Activated T-helper 17 cell treated with anti-CD3 and anti-CD28 coated beads, Interleukin-2, amount 50 U/mL, for 72 hours (primary cell): Measurements from ENCODE around the gene BSG. TPM values are rescaled to one million over a fixed set of nuclear protein-coding genes. Genes with fewer than 3 reads are reported as not detected.
A peak's percentile ranks its signal among the peaks of the same experiment; 100 is the strongest.
"Not testable (repeated sequence)": the region's sequence is repeated elsewhere in the genome, so short reads cannot be mapped to it uniquely, and the experiment has no call there.

Experiments
- ATAC-seq: fragments of 150-1000 bp; cut with Tn5 transposase; replicated peaks from 2 replicates; pipeline ENCODE4 v1.10.0; 2021; ENCODE audit warnings: mild to moderate bottlenecking, moderate library complexity
- H3K27ac Mint-ChIP-seq: one replicate; pipeline ENCODE4 v1.8.0; 2022; ENCODE audit warnings: mixed read lengths
- H3K27me3 Mint-ChIP-seq: one replicate; pipeline ENCODE4 v1.8.0; 2022; ENCODE audit warnings: mixed read lengths
- H3K36me3 Mint-ChIP-seq: one replicate; pipeline ENCODE4 v1.8.0; 2022; ENCODE audit warnings: low read depth, mild to moderate bottlenecking, mixed read lengths
- H3K4me1 Mint-ChIP-seq: one replicate; pipeline ENCODE4 v1.8.0; 2022; ENCODE audit warnings: mixed read lengths
- H3K4me3 Mint-ChIP-seq: one replicate; pipeline ENCODE4 v1.8.0; 2022; ENCODE audit warnings: mild to moderate bottlenecking, mixed read lengths
- H3K9me3 Mint-ChIP-seq: one replicate; pipeline ENCODE4 v1.8.0; 2022; ENCODE audit warnings: mixed read lengths
- total RNA-seq, 2 donors: library from RNA; stranded (reverse); gene quantifications; one replicate each; pipeline ENCODE4 v1.2.3, GENCODE V29; 2022

The BSG gene
- total RNA-seq, 2 donors from 2014 or later, result 170 to 244 TPM

DNA sequence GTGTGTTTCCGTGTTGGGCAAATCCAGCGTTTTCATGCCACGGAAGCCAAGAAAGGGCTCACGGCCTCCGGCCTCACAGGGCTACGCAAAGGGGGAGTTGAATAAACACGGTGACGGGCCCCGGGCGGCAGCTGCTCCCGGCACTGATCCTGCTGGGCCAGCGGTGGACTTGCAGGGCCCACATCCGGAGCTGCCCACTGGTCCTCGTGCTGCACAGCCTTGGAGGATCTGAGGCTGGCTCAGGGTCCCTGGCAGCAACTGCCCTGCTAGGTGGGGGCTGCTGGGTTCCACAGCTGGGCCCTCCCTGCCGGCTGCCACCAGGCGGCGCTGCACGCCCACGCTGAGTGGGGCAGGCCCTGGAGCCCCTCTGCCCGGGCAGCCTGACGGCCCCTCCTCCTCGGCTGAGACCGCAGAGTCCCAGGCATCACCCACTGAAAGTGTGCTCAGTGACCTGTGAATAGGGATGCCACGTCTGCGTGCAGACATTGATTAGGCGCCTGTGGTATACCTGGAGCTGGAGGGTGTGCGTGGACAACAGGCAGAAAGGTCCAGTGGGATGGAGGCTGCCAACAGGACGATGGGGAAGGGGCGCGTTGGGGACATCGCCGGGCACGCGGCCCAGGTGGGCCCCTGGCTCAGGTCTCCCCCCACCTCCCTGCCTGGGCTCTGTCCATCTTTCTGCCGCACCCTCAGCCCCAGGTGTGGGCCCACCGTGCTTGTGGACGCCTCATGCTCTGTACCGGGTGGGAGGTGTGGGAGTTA lies 12.0 kb downstream of the BSG start:
- Mint-ChIP-seq H3K4me1 (no peaks in the 10 kb centered on the region), H3K27me3 (no peaks in the 10 kb centered on the region), H3K27ac (no peak overlapping the region), H3K9me3 (no peaks in the 10 kb centered on the region), H3K4me3 (no peak overlapping the region), H3K36me3 (peaks cover 16% of the 10 kb centered on the region)
- peak; percentile 71 for ATAC-seq

DNA sequence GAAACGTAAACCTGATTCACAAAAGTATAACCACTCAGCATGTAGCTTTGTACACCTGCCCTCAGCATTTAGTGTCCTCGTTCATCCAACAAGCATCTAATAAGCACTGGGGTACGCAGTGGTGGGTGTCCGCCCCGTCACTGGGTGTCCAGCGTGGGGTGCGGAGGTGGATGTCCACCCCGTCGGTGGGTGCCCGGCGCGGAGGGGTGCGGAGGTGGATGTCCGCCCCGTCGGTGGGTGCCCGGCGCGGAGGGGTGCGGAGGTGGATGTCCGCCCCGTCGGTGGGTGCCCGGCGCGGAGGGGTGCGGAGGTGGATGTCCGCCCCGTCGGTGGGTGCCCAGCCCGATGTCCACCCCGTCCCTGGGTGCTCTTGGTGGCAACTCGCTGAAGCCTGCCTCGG lies 12.8 kb downstream of the BSG start:
- ATAC-seq, H3K27me3 Mint-ChIP-seq, H3K4me3 Mint-ChIP-seq, H3K4me1 Mint-ChIP-seq, H3K9me3 Mint-ChIP-seq, H3K27ac Mint-ChIP-seq: not testable (repeated sequence)
- H3K36me3 Mint-ChIP-seq, result peaks cover 12% of the 10 kb centered on the region

GRCh38 chr19:585551-586110 lies 13.2 kb downstream of the BSG start:
- H3K4me1 Mint-ChIP-seq, result no peaks in the 10 kb centered on the region
- no peaks in the 10 kb centered on the region for H3K9me3 Mint-ChIP-seq
- no peak overlapping the region for H3K4me3 Mint-ChIP-seq
- ATAC-seq, result no peak
- H3K36me3 Mint-ChIP-seq, result peaks cover 8% of the 10 kb centered on the region
- no peaks in the 10 kb centered on the region for H3K27me3 Mint-ChIP-seq
- H3K27ac Mint-ChIP-seq, result no peak overlapping the region

DNA sequence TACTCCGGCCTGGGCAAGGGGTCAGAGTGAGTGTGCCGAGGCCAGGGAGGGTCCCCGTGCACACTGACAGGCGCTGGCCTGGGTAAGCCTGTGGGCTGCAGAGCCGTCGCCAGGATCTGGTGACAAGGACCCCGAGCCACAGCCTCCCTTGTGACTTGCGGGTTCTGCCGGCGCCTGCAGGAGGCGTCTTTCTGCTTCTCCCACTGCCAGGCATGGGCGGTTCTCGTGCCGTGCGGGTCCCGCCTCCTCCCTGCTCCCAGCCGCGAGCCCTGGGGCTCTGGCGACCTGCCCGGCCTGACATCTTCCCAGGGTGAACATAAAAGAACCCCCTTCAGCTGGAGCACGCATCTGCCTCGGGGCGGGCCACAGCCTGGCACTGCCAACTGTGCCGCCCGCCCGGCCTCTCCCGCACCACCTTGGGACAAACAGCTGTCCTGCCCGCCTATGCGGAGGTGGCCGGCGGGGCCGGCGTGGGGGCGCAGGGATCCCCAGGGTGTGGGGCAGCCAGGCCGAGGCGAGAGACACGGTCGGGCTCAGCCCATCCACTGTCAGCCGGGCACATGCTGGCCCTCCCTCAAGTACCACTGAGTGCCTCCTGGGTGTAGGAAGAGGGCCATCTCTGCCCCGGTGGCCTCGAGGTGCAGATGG lies 15.8 kb downstream of the BSG start:
- H3K4me1 Mint-ChIP-seq, result no peaks in the 10 kb centered on the region
- H3K9me3 Mint-ChIP-seq, result no peaks in the 10 kb centered on the region
- no peak overlapping the region for H3K27ac Mint-ChIP-seq
- H3K4me3 Mint-ChIP-seq, result no peak overlapping the region
- peaks cover 1% of the 10 kb centered on the region for H3K36me3 Mint-ChIP-seq
- ATAC-seq, result peak; percentile 59
- peaks cover 2% of the 10 kb centered on the region for H3K27me3 Mint-ChIP-seq

GRCh38 chr19:588741-589692 lies 16.6 kb downstream of the BSG start:
- Mint-ChIP-seq H3K4me1 (no peaks in the 10 kb centered on the region), H3K27ac (no peak overlapping the region), H3K36me3 (no peaks in the 10 kb centered on the region), H3K9me3 (no peaks in the 10 kb centered on the region), H3K4me3 (peak overlapping the region; percentile 13), H3K27me3 (peaks cover 2% of the 10 kb centered on the region)
- no peak for ATAC-seq

DNA sequence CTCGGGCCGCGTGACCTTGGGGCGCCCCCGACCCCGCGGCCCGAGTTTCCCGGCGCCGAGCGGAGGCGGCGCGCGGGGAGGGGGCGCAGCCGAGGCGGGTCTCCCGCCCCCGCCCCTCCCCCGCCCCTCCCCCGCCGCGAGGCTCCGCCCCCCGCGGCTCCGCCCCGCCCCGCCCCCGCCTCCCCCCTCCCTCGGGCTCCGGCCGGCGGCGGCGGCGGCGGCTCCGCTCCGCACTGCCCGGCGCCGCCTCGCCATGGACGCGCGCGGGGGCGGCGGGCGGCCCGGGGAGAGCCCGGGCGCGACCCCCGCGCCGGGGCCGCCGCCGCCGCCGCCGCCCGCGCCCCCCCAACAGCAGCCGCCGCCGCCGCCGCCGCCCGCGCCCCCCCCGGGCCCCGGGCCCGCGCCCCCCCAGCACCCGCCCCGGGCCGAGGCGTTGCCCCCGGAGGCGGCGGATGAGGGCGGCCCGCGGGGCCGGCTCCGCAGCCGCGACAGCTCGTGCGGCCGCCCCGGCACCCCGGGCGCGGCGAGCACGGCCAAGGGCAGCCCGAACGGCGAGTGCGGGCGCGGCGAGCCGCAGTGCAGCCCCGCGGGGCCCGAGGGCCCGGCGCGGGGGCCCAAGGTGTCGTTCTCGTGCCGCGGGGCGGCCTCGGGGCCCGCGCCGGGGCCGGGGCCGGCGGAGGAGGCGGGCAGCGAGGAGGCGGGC lies 17.4 kb downstream of the BSG start, which contains the start of gene HCN2:
TSS of gene HCN2 (plus strand) at position 189 of the 703 bp plus-strand sequence. CDS start at position 254, 65 bp downstream.
- ATAC-seq, result peak; percentile 1
- H3K27me3 Mint-ChIP-seq, result peaks cover 2% of the 10 kb centered on the region

DNA sequence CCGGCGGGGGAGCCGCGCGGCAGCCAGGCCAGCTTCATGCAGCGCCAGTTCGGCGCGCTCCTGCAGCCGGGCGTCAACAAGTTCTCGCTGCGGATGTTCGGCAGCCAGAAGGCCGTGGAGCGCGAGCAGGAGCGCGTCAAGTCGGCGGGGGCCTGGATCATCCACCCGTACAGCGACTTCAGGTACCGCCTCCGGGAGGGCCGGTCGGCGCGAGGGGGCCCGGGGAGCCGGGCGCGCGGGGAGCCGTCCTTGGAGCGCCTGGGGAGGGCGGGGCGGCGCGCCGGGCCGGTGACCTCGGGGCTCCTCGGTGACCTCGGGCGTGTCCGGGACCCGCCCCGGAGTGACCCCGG lies 18.0 kb downstream of the BSG start:
- H3K36me3 Mint-ChIP-seq, result no peaks in the 10 kb centered on the region
- H3K4me3 Mint-ChIP-seq, result no peak overlapping the region
- H3K27me3 Mint-ChIP-seq, result peaks cover 2% of the 10 kb centered on the region
- H3K27ac Mint-ChIP-seq, result no peak overlapping the region
- ATAC-seq, result peak; percentile 21
- no peaks in the 10 kb centered on the region for H3K9me3 Mint-ChIP-seq
- H3K4me1 Mint-ChIP-seq, result no peaks in the 10 kb centered on the region

More for the DNA sequence above, 17.4 kb downstream of the BSG start, which contains the start of gene HCN2:
- no peaks in the 10 kb centered on the region for H3K36me3 Mint-ChIP-seq
- H3K4me1 Mint-ChIP-seq, result no peaks in the 10 kb centered on the region
- H3K4me3 Mint-ChIP-seq, result peak within 1 kb of the TSS; percentile 13
- H3K9me3 Mint-ChIP-seq, result no peaks in the 10 kb centered on the region
- H3K27ac Mint-ChIP-seq, result no peak within 1 kb of the TSS

DNA sequence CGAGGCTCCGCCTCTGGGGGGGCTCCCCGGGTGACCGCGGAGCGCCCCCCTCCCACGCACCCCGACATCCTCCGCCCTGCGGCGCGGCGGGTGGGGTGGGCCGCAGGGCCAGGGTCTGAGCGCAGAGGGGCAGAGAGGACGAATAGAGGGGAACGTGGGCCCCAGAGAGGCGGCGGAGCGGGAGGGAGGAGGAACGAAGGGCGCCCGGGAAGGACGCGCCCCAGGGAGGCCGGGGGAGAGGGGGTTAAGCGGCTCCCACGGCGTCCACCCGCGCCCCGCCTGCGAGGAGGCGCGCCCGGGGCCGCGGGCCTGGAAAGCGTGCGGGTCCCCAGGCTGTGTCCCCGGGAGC lies 18.3 kb downstream of the BSG start:
- Mint-ChIP-seq H3K27ac (no peak overlapping the region), H3K27me3 (peaks cover 2% of the 10 kb centered on the region), H3K9me3 (no peaks in the 10 kb centered on the region), H3K36me3 (no peaks in the 10 kb centered on the region), H3K4me1 (no peaks in the 10 kb centered on the region), H3K4me3 (no peak overlapping the region)
- no peak for ATAC-seq

- peak overlapping the region; percentile 12 for H3K4me3 Mint-ChIP-seq
- peaks cover 2% of the 10 kb centered on the region for H3K27me3 Mint-ChIP-seq
- H3K27ac Mint-ChIP-seq, result no peak overlapping the region
- no peaks in the 10 kb centered on the region for H3K9me3 Mint-ChIP-seq
- H3K4me1 Mint-ChIP-seq, result no peaks in the 10 kb centered on the region
- no peak for ATAC-seq
- H3K36me3 Mint-ChIP-seq, result no peaks in the 10 kb centered on the region
Measured at GRCh38 chr19:591099-591958, 18.9 kb downstream of the BSG start.

GRCh38 chr19:592101-592500 lies 19.7 kb downstream of the BSG start:
- Mint-ChIP-seq H3K9me3 (no peaks in the 10 kb centered on the region), H3K4me1 (no peaks in the 10 kb centered on the region), H3K36me3 (no peaks in the 10 kb centered on the region), H3K27ac (no peak overlapping the region), H3K27me3 (peaks cover 2% of the 10 kb centered on the region), H3K4me3 (no peak overlapping the region)
- no peak for ATAC-seq

DNA sequence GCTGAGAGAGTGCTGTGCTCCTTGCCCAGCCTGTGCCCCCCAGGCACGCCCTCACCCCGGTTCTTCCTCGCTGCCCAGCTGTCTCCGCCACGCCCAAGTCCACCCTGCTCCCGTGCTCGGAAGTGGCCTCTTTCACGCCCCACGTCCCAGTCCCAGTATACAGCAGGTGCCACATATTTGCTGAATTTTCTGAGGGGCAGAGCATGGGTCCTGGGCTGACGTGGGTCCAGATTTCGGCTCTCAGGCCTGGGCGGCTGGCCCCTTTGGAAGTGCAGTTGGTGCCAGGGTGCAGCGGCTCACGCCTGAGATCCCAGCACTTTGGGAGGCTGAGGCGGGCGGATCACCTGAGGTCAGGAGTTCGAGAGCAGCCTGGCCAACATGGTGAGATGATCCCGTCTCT lies 20.7 kb downstream of the BSG start:
- no peaks in the 10 kb centered on the region for H3K4me1 Mint-ChIP-seq
- peaks cover 2% of the 10 kb centered on the region for H3K27me3 Mint-ChIP-seq
- no peak overlapping the region for H3K4me3 Mint-ChIP-seq
- H3K27ac Mint-ChIP-seq, result no peak overlapping the region
- no peaks in the 10 kb centered on the region for H3K36me3 Mint-ChIP-seq
- H3K9me3 Mint-ChIP-seq, result no peaks in the 10 kb centered on the region
- no peak for ATAC-seq

- Mint-ChIP-seq H3K4me1 (no peaks in the 10 kb centered on the region), H3K9me3 (no peaks in the 10 kb centered on the region), H3K36me3 (no peaks in the 10 kb centered on the region), H3K27me3 (peaks cover 2% of the 10 kb centered on the region), H3K4me3 (no peak overlapping the region), H3K27ac (no peak overlapping the region)
- ATAC-seq, result no peak
Measured at GRCh38 chr19:593505-593904, 21.1 kb downstream of the BSG start.

DNA sequence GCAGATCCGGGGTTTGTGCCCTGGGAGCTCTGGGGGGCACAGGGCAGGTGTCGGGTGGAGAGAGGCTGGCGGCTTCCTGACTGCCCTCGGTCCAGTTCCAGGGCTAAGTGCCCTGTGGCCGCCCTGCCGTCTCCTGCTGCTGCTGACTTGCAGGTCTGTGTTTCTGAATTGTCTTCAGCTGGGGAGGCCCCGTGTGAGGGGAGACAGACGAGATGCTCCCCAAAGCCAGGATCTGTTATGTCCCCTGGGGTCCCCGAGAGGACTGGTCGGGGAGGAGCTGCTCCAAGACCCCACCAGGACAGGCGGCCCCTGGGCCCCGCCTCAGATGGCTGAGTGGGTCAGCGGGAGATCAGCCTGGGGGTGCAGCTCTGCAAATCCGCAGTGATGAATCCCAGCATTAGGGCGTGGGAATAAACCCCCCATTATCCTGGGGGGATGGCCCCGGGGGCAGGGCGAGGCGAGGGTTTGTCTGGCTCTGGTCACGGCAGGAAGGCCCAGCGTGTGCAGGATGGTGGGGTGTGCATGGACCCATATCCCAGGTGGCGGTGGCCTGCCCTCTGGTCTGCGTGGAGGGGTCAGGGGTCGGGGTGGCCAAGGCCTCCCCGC lies 22.0 kb downstream of the BSG start:
- Mint-ChIP-seq H3K4me1 (no peaks in the 10 kb centered on the region), H3K36me3 (no peaks in the 10 kb centered on the region), H3K27ac (no peak overlapping the region), H3K4me3 (no peak overlapping the region), H3K9me3 (no peaks in the 10 kb centered on the region), H3K27me3 (peaks cover 2% of the 10 kb centered on the region)
- no peak for ATAC-seq
